Choroid plexus epithelial cell (primary cell): ENCODE measurements around the gene RET.

Experiments used
- DNase-seq: peaks from one replicate; pipeline ENCODE4 v3.0.0-alpha.2; 2010; ENCODE audit warnings: low read depth
- H3K4me3 ChIP-seq: 2 replicates; pipeline ENCODE4 v1.5.1; 2011; ENCODE audit warnings: low read depth, mild to moderate bottlenecking, control low read depth, low read length, moderate library complexity
- CTCF ChIP-seq: conservative IDR thresholded peaks from 2 replicates; pipeline ENCODE4 v1.5.1; 2011; ENCODE audit warnings: low read depth, mild to moderate bottlenecking, control low read depth, inconsistent platforms, low read length, moderate library complexity

RET gene

GRCh38 chr10:43083764-43084163 is 6.9 kb downstream of the RET start:
- no peak overlapping the region for H3K4me3 ChIP-seq
- no peak for DNase-seq
- no peak for TF ChIP-seq CTCF

GRCh38 chr10:43084812-43085211 is 7.9 kb downstream of the RET start:
- TF ChIP-seq CTCF = no peak
- no peak overlapping the region for H3K4me3 ChIP-seq
- no peak for DNase-seq

GRCh38 chr10:43086321-43086942 is 9.6 kb downstream of the RET start:
- TF ChIP-seq CTCF = no peak
- no peak for DNase-seq
- H3K4me3 ChIP-seq = no peak overlapping the region

GRCh38 chr10:43089519-43089918 is 12.7 kb downstream of the RET start:
- DNase-seq = no peak
- no peak overlapping the region for H3K4me3 ChIP-seq
- no peak for TF ChIP-seq CTCF

GRCh38 chr10:43090188-43090587 is 13.3 kb downstream of the RET start:
- no peak overlapping the region for H3K4me3 ChIP-seq
- no peak for DNase-seq
- no peak for TF ChIP-seq CTCF

- DNase-seq = no peak
- H3K4me3 ChIP-seq = no peak overlapping the region
- no peak for TF ChIP-seq CTCF
Observed at GRCh38 chr10:43090664-43091063, 13.8 kb downstream of the RET start.

- no peak overlapping the region for H3K4me3 ChIP-seq
- DNase-seq = no peak
- no peak for TF ChIP-seq CTCF
Observed at GRCh38 chr10:43091846-43092245, 15.0 kb downstream of the RET start.
